ENCODE measurements around the gene SYNPO2.

- TF ChIP-seq CTCF (IDR thresholded peaks at IDR 0.05 in 8 of 11, conservative IDR thresholded peaks at IDR 0.05 in 3 of 11) (no peak), POLR2A (IDR thresholded peaks at IDR 0.05) (no peak), POLR2AphosphoS5 (IDR thresholded peaks at IDR 0.05) (no peak)
Observed at GRCh38 chr4:118941799-118942198, 53.1 kb downstream of the SYNPO2 start.
